HEK293 (cell line): Measurements from ENCODE around the gene LRRFIP1.
"Not testable (repeated sequence)": the region's sequence is repeated elsewhere in the genome, so short reads cannot be mapped to it uniquely, and the experiment has no call there.

Experiments used
- CTCF ChIA-PET: fragments of 350-600 bp; formaldehyde crosslinking; extraction: SDS; loops from one replicate; lab custom pipeline; 2021; ENCODE audit warnings: antibody characterized with exemption; lab: Yijun Ruan, JAX
- POLR2A ChIA-PET: fragments of 300-600 bp; formaldehyde crosslinking; extraction: SDS; loops from one replicate; lab custom pipeline; 2020; ENCODE audit warnings: antibody characterized with exemption, inconsistent platforms; lab: Yijun Ruan, JAX
- H3K27ac ChIP-seq: fragments of 200-500 bp; sonication (Bioruptor generic); 2 replicates; pipeline ENCODE4 v1.5.1; 2014; ENCODE audit warnings: low read depth, low read length, control low read depth, inconsistent platforms; ENCODE audit errors: extremely low read depth
- H3K36me3 ChIP-seq, 2 experiments: fragments of 200-500 bp in 1 of 2; sonication (Bioruptor generic) in 1 of 2; 1 replicate in 1 of 2; 2 replicates in 1 of 2; pipeline ENCODE4 v1.5.1; 2014 to 2017; ENCODE audit warnings: inconsistent platforms in 2 of 2, low read length in 2 of 2; ENCODE audit not compliant: control insufficient read depth in 2 of 2, insufficient read depth in 1 of 2
- H3K4me1 ChIP-seq: fragments of 200-500 bp; sonication (Bioruptor generic); 2 replicates; pipeline ENCODE4 v1.5.1; 2014; ENCODE audit warnings: mild to moderate bottlenecking, low read length, inconsistent platforms; ENCODE audit not compliant: control insufficient read depth, insufficient read depth
- H3K4me3 ChIP-seq: 2 replicates; pipeline ENCODE4 v1.5.1; 2011; ENCODE audit warnings: low read depth, mild to moderate bottlenecking, control low read depth, low read length, moderate library complexity
- H3K9me3 ChIP-seq: fragments of 200-500 bp; sonication (Bioruptor generic); 2 replicates; pipeline ENCODE4 v1.5.1; 2014; ENCODE audit warnings: low read depth, low read length, inconsistent platforms; ENCODE audit not compliant: control insufficient read depth, insufficient read depth
- ATF2 ChIP-seq: fragments of 450-650 bp; formaldehyde crosslinking; IDR thresholded peaks from 2 replicates; pipeline ENCODE4 v1.5.1; 2016; ENCODE audit warnings: missing biosample characterization, missing genetic modification characterization, low read depth
- INSM2 ChIP-seq: fragments of 450-650 bp; formaldehyde crosslinking; IDR thresholded peaks from 2 replicates; pipeline ENCODE4 v1.5.1; 2016; ENCODE audit warnings: missing biosample characterization, missing genetic modification characterization
- REPIN1 ChIP-seq: fragments of 450-650 bp; formaldehyde crosslinking; IDR thresholded peaks from 2 replicates; pipeline ENCODE4 v1.5.1; 2017; ENCODE audit warnings: missing biosample characterization, missing genetic modification characterization, low read depth
- SALL2 ChIP-seq: fragments of 450-650 bp; formaldehyde crosslinking; IDR thresholded peaks from 2 replicates; pipeline ENCODE4 v1.5.0; 2017; ENCODE audit warnings: missing biosample characterization, mild to moderate bottlenecking, missing genetic modification characterization, borderline replicate concordance
- TRIM28 ChIP-seq: IDR thresholded peaks from 2 replicates; pipeline ENCODE4 v1.6.1; 2011; ENCODE audit warnings: low read length, control low read depth, borderline replicate concordance
- ZFP37 ChIP-seq: fragments of 450-650 bp; formaldehyde crosslinking; IDR thresholded peaks from 2 replicates; pipeline ENCODE4 v1.5.1; 2016; ENCODE audit warnings: missing biosample characterization, missing genetic modification characterization
- ZNF121 ChIP-seq: fragments of 450-650 bp; formaldehyde crosslinking; IDR thresholded peaks from 2 replicates; pipeline ENCODE4 v1.5.1; 2016; ENCODE audit warnings: missing biosample characterization, missing genetic modification characterization
- ZNF146 ChIP-seq: fragments of 450-650 bp; formaldehyde crosslinking; IDR thresholded peaks from 2 replicates; pipeline ENCODE4 v1.5.1; 2016; ENCODE audit warnings: missing biosample characterization, missing genetic modification characterization
- ZNF155 ChIP-seq: fragments of 450-650 bp; formaldehyde crosslinking; IDR thresholded peaks from 2 replicates; pipeline ENCODE4 v1.5.1; 2016; ENCODE audit warnings: missing biosample characterization, missing genetic modification characterization
- ZNF16 ChIP-seq: fragments of 450-650 bp; formaldehyde crosslinking; IDR thresholded peaks from 2 replicates; pipeline ENCODE4 v1.5.1; 2016; ENCODE audit warnings: low read depth, missing biosample characterization, missing genetic modification characterization
- ZNF169 ChIP-seq: fragments of 450-650 bp; formaldehyde crosslinking; IDR thresholded peaks from 2 replicates; pipeline ENCODE4 v1.5.1; 2016; ENCODE audit warnings: missing biosample characterization, missing genetic modification characterization
- ZNF2 ChIP-seq: fragments of 450-650 bp; formaldehyde crosslinking; IDR thresholded peaks from 2 replicates; pipeline ENCODE4 v1.5.1; 2016; ENCODE audit warnings: missing biosample characterization, missing genetic modification characterization
- ZNF202 ChIP-seq: fragments of 450-650 bp; formaldehyde crosslinking; IDR thresholded peaks from 2 replicates; pipeline ENCODE4 v1.5.1; 2016; ENCODE audit warnings: missing biosample characterization, missing genetic modification characterization, borderline replicate concordance
- ZNF211 ChIP-seq: fragments of 450-650 bp; formaldehyde crosslinking; IDR thresholded peaks from 2 replicates; pipeline ENCODE4 v1.5.1; 2016; ENCODE audit warnings: low read depth, missing biosample characterization, missing genetic modification characterization
- ZNF248 ChIP-seq: fragments of 450-650 bp; formaldehyde crosslinking; IDR thresholded peaks from 2 replicates; pipeline ENCODE4 v1.5.1; 2017; ENCODE audit warnings: missing biosample characterization, missing genetic modification characterization
- ZNF280C ChIP-seq: fragments of 450-650 bp; formaldehyde crosslinking; IDR thresholded peaks from 2 replicates; pipeline ENCODE4 v1.5.1; 2016; ENCODE audit warnings: missing biosample characterization, missing genetic modification characterization
- ZNF366 ChIP-seq: fragments of 450-650 bp; formaldehyde crosslinking; conservative IDR thresholded peaks from 2 replicates; pipeline ENCODE4 v1.5.1; 2016; ENCODE audit warnings: missing biosample characterization, missing genetic modification characterization
- ZNF394 ChIP-seq: fragments of 450-650 bp; formaldehyde crosslinking; IDR thresholded peaks from 2 replicates; pipeline ENCODE4 v1.5.1; 2016; ENCODE audit warnings: missing biosample characterization, missing genetic modification characterization, mild to moderate bottlenecking, moderate library complexity, borderline replicate concordance
- ZNF398 ChIP-seq: fragments of 450-650 bp; formaldehyde crosslinking; IDR thresholded peaks from 2 replicates; pipeline ENCODE4 v1.5.1; 2017; ENCODE audit warnings: missing biosample characterization, missing genetic modification characterization
- ZNF529 ChIP-seq: fragments of 450-650 bp; formaldehyde crosslinking; IDR thresholded peaks from 2 replicates; pipeline ENCODE4 v1.5.1; 2017; ENCODE audit warnings: missing genetic modification characterization, missing biosample characterization; ENCODE audit not compliant: insufficient replicate concordance
- ZNF530 ChIP-seq: fragments of 450-650 bp; formaldehyde crosslinking; IDR thresholded peaks from 2 replicates; pipeline ENCODE4 v1.5.1; 2016; ENCODE audit warnings: low read depth, missing biosample characterization, missing genetic modification characterization
- ZNF626 ChIP-seq: fragments of 450-650 bp; sonication (Bioruptor Pico); formaldehyde crosslinking; IDR thresholded peaks from 2 replicates; pipeline ENCODE4 v1.5.1; 2018; ENCODE audit warnings: missing biosample characterization, missing genetic modification characterization, inconsistent platforms
- ZNF639 ChIP-seq: fragments of 450-650 bp; formaldehyde crosslinking; IDR thresholded peaks from 2 replicates; pipeline ENCODE4 v1.5.1; 2016; ENCODE audit warnings: missing biosample characterization, missing genetic modification characterization
- ZNF707 ChIP-seq: fragments of 450-650 bp; formaldehyde crosslinking; IDR thresholded peaks from 2 replicates; pipeline ENCODE4 v1.5.1; 2016; ENCODE audit warnings: missing biosample characterization, missing genetic modification characterization
- ZSCAN16 ChIP-seq: fragments of 450-650 bp; formaldehyde crosslinking; IDR thresholded peaks from 2 replicates; pipeline ENCODE4 v1.5.1; 2016; ENCODE audit warnings: missing biosample characterization, missing genetic modification characterization
- ZSCAN30 ChIP-seq: fragments of 450-650 bp; IDR thresholded peaks from 2 replicates; pipeline ENCODE4 v1.5.1; 2018; ENCODE audit warnings: missing biosample characterization, mild to moderate bottlenecking, missing genetic modification characterization, moderate library complexity

The LRRFIP1 gene

GRCh38 chr2:237666606-237667005 is 39.2 kb downstream of the LRRFIP1 start (continued):
- TF ChIP-seq ATF2 (tag by site-specific recombination) = no peak
- TF ChIP-seq ZSCAN16 = no peak
- TF ChIP-seq ZSCAN30 (tag by site-specific recombination) = no peak
- peak; percentile 80 for TF ChIP-seq ZNF366 (tag by site-specific recombination)
- no peak for TF ChIP-seq ZNF248
- no peak for TF ChIP-seq ZNF398 (tag by site-specific recombination)
- no peak for TF ChIP-seq ZNF707 (tag by site-specific recombination)
- no peak for TF ChIP-seq ZNF211 (tag by site-specific recombination)

GRCh38 chr2:237667050-237667576 is 39.7 kb downstream of the LRRFIP1 start:
- CTCF ChIA-PET = interaction anchor here (1.2 kb wide), 1 partner anchor 78 kb away, joined by 3 read pairs; no protein-coding TSS in a partner anchor
- POLR2A ChIA-PET, H3K36me3 ChIP-seq, H3K4me3 ChIP-seq, H3K9me3 ChIP-seq, H3K27ac ChIP-seq: not testable (repeated sequence)
- peak; percentile 96 for TF ChIP-seq ZNF146
- H3K4me1 ChIP-seq = peaks cover 11% of the 10 kb centered on the region

- H3K4me1 ChIP-seq = peaks cover 11% of the 10 kb centered on the region
- no peak for TF ChIP-seq INSM2 (tag by site-specific recombination)
- no peak for TF ChIP-seq ZNF707 (tag by site-specific recombination)
- no peak for TF ChIP-seq ZNF530 (tag by site-specific recombination)
- TF ChIP-seq ZNF639 = no peak
- TF ChIP-seq ZNF121 (tag by site-specific recombination) = no peak
- TF ChIP-seq TRIM28 = no peak
- TF ChIP-seq REPIN1 = no peak
- TF ChIP-seq ZNF529 = no peak
- TF ChIP-seq ZNF169 (tag by site-specific recombination) = no peak
- no peak for TF ChIP-seq ZNF280C (tag by site-specific recombination)
- TF ChIP-seq ZNF394 (tag by site-specific recombination) = no peak
- TF ChIP-seq ZNF626 (tag by site-specific recombination) = no peak
- TF ChIP-seq ZFP37 (tag by site-specific recombination) = no peak
- no peak for TF ChIP-seq SALL2
- no peak for TF ChIP-seq ZNF2 (tag by site-specific recombination)
- TF ChIP-seq ZNF16 = no peak
- TF ChIP-seq ZNF202 = no peak
- no peak for TF ChIP-seq ZNF155 (tag by site-specific recombination)
- no peaks in the 10 kb centered on the region for H3K9me3 ChIP-seq
- H3K36me3 ChIP-seq = peaks cover 0 to 5% of the 10 kb centered on the region in 2 experiments; a peak in 1 of 3 replicates
- CTCF ChIA-PET = interaction anchor here (0.6 to 6.8 kb wide), 4 partner anchors 40 to 94 kb away, joined by 3 to 110 read pairs (median 4); no protein-coding TSS in a partner anchor
- no peak overlapping the region for H3K4me3 ChIP-seq
- no peak overlapping the region for H3K27ac ChIP-seq
- POLR2A ChIA-PET = no interaction called here
Observed at GRCh38 chr2:237667893-237668292, 40.5 kb downstream of the LRRFIP1 start.
